Hepatocyte (in vitro differentiated cells): ENCODE data around the gene UTP25. TPM values are rescaled to one million over a fixed set of nuclear protein-coding genes. Genes with fewer than 3 reads are reported as not detected.

Source experiments
- DNase-seq: peaks from one replicate; pipeline ENCODE4 v3.0.0-alpha.2; 2016; ENCODE audit warnings: low spot score
- H2AFZ ChIP-seq: fragments of 200-600 bp; sonication (generic); 2 replicates; pipeline ENCODE4 v1.6.0; 2016; ENCODE audit warnings: antibody characterized with exemption, mild to moderate bottlenecking
- H3K27ac ChIP-seq: fragments of 200-600 bp; sonication (generic); 2 replicates; pipeline ENCODE4 v1.5.1; 2016; ENCODE audit warnings: mild to moderate bottlenecking
- H3K27me3 ChIP-seq: fragments of 200-600 bp; sonication (generic); 2 replicates; pipeline ENCODE4 v1.6.1; 2016
- H3K36me3 ChIP-seq: fragments of 200-600 bp; sonication (generic); replicated peaks from 2 replicates; pipeline ENCODE4 v1.5.1; 2016; ENCODE audit warnings: low read depth; ENCODE audit not compliant: insufficient read depth
- H3K4me1 ChIP-seq: fragments of 200-600 bp; sonication (generic); 2 replicates; pipeline ENCODE4 v1.5.1; 2016; ENCODE audit warnings: mild to moderate bottlenecking, moderate library complexity; ENCODE audit not compliant: insufficient read depth
- H3K4me2 ChIP-seq: fragments of 200-600 bp; sonication (generic); 2 replicates; pipeline ENCODE4 v1.6.0; 2016
- H3K4me3 ChIP-seq: fragments of 200-600 bp; sonication (generic); 2 replicates; pipeline ENCODE4 v1.5.1; 2016; ENCODE audit warnings: mild to moderate bottlenecking
- H3K79me2 ChIP-seq: fragments of 200-600 bp; sonication (generic); 2 replicates; pipeline ENCODE4 v1.6.0; 2017; ENCODE audit warnings: mild to moderate bottlenecking
- H3K9me2 ChIP-seq: fragments of 200-600 bp; sonication (generic); replicated peaks from 2 replicates; pipeline ENCODE4 v1.6.0; 2017; ENCODE audit warnings: mild to moderate bottlenecking; ENCODE audit not compliant: insufficient read depth
- H3K9me3 ChIP-seq: fragments of 200-600 bp; sonication (generic); 2 replicates; pipeline ENCODE4 v1.5.1; 2016; ENCODE audit warnings: low read depth, mild to moderate bottlenecking
- H4K20me1 ChIP-seq: fragments of 200-600 bp; sonication (generic); 2 replicates; pipeline ENCODE4 v1.6.0; 2016; ENCODE audit warnings: mild to moderate bottlenecking; ENCODE audit not compliant: insufficient read depth, poor library complexity, severe bottlenecking
- CTCF ChIP-seq: fragments of 200-600 bp; sonication (generic); IDR thresholded peaks from 2 replicates; pipeline ENCODE4 v1.5.1; 2016; ENCODE audit warnings: antibody characterized with exemption, mild to moderate bottlenecking; ENCODE audit not compliant: poor library complexity
- EZH2 ChIP-seq: fragments of 200-600 bp; sonication (generic); IDR thresholded peaks from 2 replicates; pipeline ENCODE4 v1.6.1; 2016; ENCODE audit warnings: antibody characterized with exemption, mild to moderate bottlenecking, borderline replicate concordance
- EZH2phosphoT487 ChIP-seq: fragments of 200-600 bp; sonication (generic); IDR thresholded peaks from one replicate; pipeline ENCODE4 v1.6.1; 2018; ENCODE audit warnings: antibody characterized with exemption, mild to moderate bottlenecking, low read depth, moderate library complexity; ENCODE audit not compliant: unreplicated experiment, severe bottlenecking
- WGBS: methylation state at CpG from one replicate; pipeline ENCODE4 v1.1.6; 2016; ENCODE audit warnings: low lambda C conversion rate; ENCODE audit errors: missing lambda C conversion rate; 5-methylcytosine and 5-hydroxymethylcytosine counted together
- polyA plus RNA-seq: library from polyadenylated mRNA; unstranded; fragments of >200 nt; fragmentation: Nextera tagmentation; extraction: Ambion mirVana; gene quantifications from 2 replicates; pipeline ENCODE4 v1.2.1, GENCODE V29; 2016
- total RNA-seq: library from RNA; depleted of rRNA; stranded (reverse); fragments of >200 nt; gene quantifications from 2 replicates; pipeline ENCODE4 v1.2.3, GENCODE V29; 2014

The UTP25 gene
- total and polyA plus RNA-seq, 2 experiments from 2014 or later: 3.2 to 8.0 TPM

- no peak for DNase-seq
- no peaks in the 10 kb centered on the region for H4K20me1 ChIP-seq
- H3K36me3 ChIP-seq: no peaks in the 10 kb centered on the region
- TF ChIP-seq CTCF: no peak
- no peak for TF ChIP-seq EZH2phosphoT487
- no peak for TF ChIP-seq EZH2
- H3K9me2 ChIP-seq: no peaks in the 10 kb centered on the region
- no peak overlapping the region for H3K4me3 ChIP-seq
- peaks cover 12% of the 10 kb centered on the region for H3K27me3 ChIP-seq
- H3K79me2 ChIP-seq: no peaks in the 10 kb centered on the region
- 75% methylated on average over 2 of the region's 2 CpGs for WGBS
- H3K9me3 ChIP-seq: no peaks in the 10 kb centered on the region
- peaks cover 3% of the 10 kb centered on the region for H3K4me1 ChIP-seq
- no peak overlapping the region for H3K4me2 ChIP-seq
- H3K27ac ChIP-seq: peak overlapping the region; percentile 56
- no peak overlapping the region for H2AFZ ChIP-seq
Measured at GRCh38 chr1:209882942-209883340, 55.2 kb downstream of the UTP25 start.

- H4K20me1 ChIP-seq: no peaks in the 10 kb centered on the region
- H3K4me1 ChIP-seq: peaks cover 3% of the 10 kb centered on the region
- H3K9me3 ChIP-seq: no peaks in the 10 kb centered on the region
- no peaks in the 10 kb centered on the region for H3K79me2 ChIP-seq
- no peak for DNase-seq
- H2AFZ ChIP-seq: no peak overlapping the region
- H3K4me3 ChIP-seq: no peak overlapping the region
- no peak overlapping the region for H3K4me2 ChIP-seq
- H3K9me2 ChIP-seq: no peaks in the 10 kb centered on the region
- H3K27me3 ChIP-seq: peaks cover 12% of the 10 kb centered on the region
- no peaks in the 10 kb centered on the region for H3K36me3 ChIP-seq
- WGBS: 57% methylated on average over 1 of the region's 1 CpG
- peak overlapping the region; percentile 56 for H3K27ac ChIP-seq
- TF ChIP-seq EZH2phosphoT487 (no peak), CTCF (no peak), EZH2 (no peak)
Measured at GRCh38 chr1:209883341-209883971, 55.7 kb downstream of the UTP25 start.

- H3K79me2 ChIP-seq: no peaks in the 10 kb centered on the region
- no peak overlapping the region for H3K4me3 ChIP-seq
- H3K27me3 ChIP-seq: peaks cover 12% of the 10 kb centered on the region
- no peak for TF ChIP-seq EZH2phosphoT487
- TF ChIP-seq EZH2: no peak
- no peak for TF ChIP-seq CTCF
- peak overlapping the region; percentile 56 for H3K27ac ChIP-seq
- H2AFZ ChIP-seq: no peak overlapping the region
- H3K4me2 ChIP-seq: peak overlapping the region; percentile 14
- H3K36me3 ChIP-seq: no peaks in the 10 kb centered on the region
- H3K4me1 ChIP-seq: peaks cover 3% of the 10 kb centered on the region
- H4K20me1 ChIP-seq: no peaks in the 10 kb centered on the region
- WGBS: 61% methylated on average over 4 of the region's 4 CpGs
- no peak for DNase-seq
- H3K9me3 ChIP-seq: no peaks in the 10 kb centered on the region
- no peaks in the 10 kb centered on the region for H3K9me2 ChIP-seq
Measured at GRCh38 chr1:209884249-209884648, 56.5 kb downstream of the UTP25 start.
